ENCODE results near the gene MRGPRF. TPM values are rescaled to one million over a fixed set of nuclear protein-coding genes. Genes with fewer than 3 reads are reported as not detected.

Gene MRGPRF
- total and polyA plus RNA-seq, 2 of the 8 experiments (the other 6 are each of a cell fraction or from before 2014, with no cell fraction given): 7.5 to 11.0 TPM

- H2BK20ac ChIP-seq (ENCODE audit: low read length): no peak overlapping the region
- H3K79me2 ChIP-seq (ENCODE audit: control insufficient read depth in 1 of 2, insufficient read depth in 2 of 2, low read length in 2 of 2): no peaks in the 10 kb centered on the region
- H3K27ac ChIP-seq (ENCODE audit: low read depth, low read length): no peak overlapping the region
- H3K4me3 ChIP-seq (ENCODE audit: extremely low read depth in 1 of 4, insufficient read depth in 2 of 4, low read depth in 3 of 4, low read length in 4 of 4): no peak overlapping the region
- POLR2A ChIA-PET (ENCODE audit: partially characterized antibody): no interaction called here
- no peak overlapping the region for H2AK5ac ChIP-seq (ENCODE audit: low read depth, low read length)
- H2BK120ac ChIP-seq (replicated peaks; ENCODE audit: low read depth, low read length): no peak overlapping the region
- peaks cover 11% of the 10 kb centered on the region; the same call in 1 of the 2 replicates for H3K23me2 ChIP-seq (ENCODE audit: low read depth, low read length)
- 0 out of 2 replicates have a peak overlapping the region, but pooled peaks have one; percentile 3 for H2BK12ac ChIP-seq (ENCODE audit: low read depth, low read length)
- no peak overlapping the region for H3K14ac ChIP-seq (ENCODE audit: insufficient read length)
- peaks cover 5 to 14% (median 9%) of the 10 kb centered on the region in 4 experiments; a peak in 6 of 7 replicates for H3K4me1 ChIP-seq (replicated peaks in 1 of 4; ENCODE audit: control insufficient read depth in 3 of 4, insufficient read depth in 4 of 4, low read length in 3 of 4)
- H3K18ac ChIP-seq (ENCODE audit: extremely low read depth, low read length): no peak overlapping the region
- H4K5ac ChIP-seq (ENCODE audit: insufficient read length, low read depth, low read length): no peak overlapping the region
- CTCF ChIA-PET (ENCODE audit: partially characterized antibody): interaction anchor here (0.7 to 1.9 kb wide), 6 partner anchors 13 to 83 kb away, joined by 3 to 5 read pairs (median 3); no protein-coding TSS in a partner anchor
- no peak overlapping the region for H2BK15ac ChIP-seq (ENCODE audit: low read length)
- no peak overlapping the region for H3K4ac ChIP-seq (replicated peaks; ENCODE audit: insufficient read length, low read depth, low read length)
- no peak overlapping the region; the same call in 1 of the 2 replicates for H2AFZ ChIP-seq (ENCODE audit: low read length)
- no peaks in the 10 kb centered on the region for H4K20me1 ChIP-seq (replicated peaks in 1 of 2; ENCODE audit: control insufficient read depth in 1 of 2, insufficient read depth in 2 of 2, low read length in 2 of 2)
- FAIRE-seq (no peak), DNase-seq (ENCODE audit: low read depth in 1 of 2, low spot score in 2 of 2) (no peak)
- H3K56ac ChIP-seq (replicated peaks; ENCODE audit: insufficient read length, low read depth, low read length): no peak overlapping the region
- H4K8ac ChIP-seq (ENCODE audit: extremely low read depth, insufficient read depth, low read length): peak overlapping the region; percentile 41; the same call in 1 of the 2 replicates
- H3K4me2 ChIP-seq (ENCODE audit: insufficient read depth in 1 of 2, low read depth in 2 of 2, low read length in 2 of 2): no peak overlapping the region
- H3K9ac ChIP-seq (replicated peaks in 1 of 4; ENCODE audit: extremely low read depth in 1 of 4, low read depth in 3 of 4, low read length in 3 of 4): no peak overlapping the region
- H4K91ac ChIP-seq (replicated peaks; ENCODE audit: insufficient read length, low read length): no peak overlapping the region
- no peak overlapping the region for H3K23ac ChIP-seq (ENCODE audit: insufficient read length)
- H2BK5ac ChIP-seq (ENCODE audit: low read depth, low read length): no peak overlapping the region
- peaks cover 0 to 4% (median 0%) of the 10 kb centered on the region in 4 experiments; a peak in 4 of 7 replicates for H3K27me3 ChIP-seq (replicated peaks in 1 of 4; ENCODE audit: control insufficient read depth in 3 of 4, extremely low read depth in 1 of 4, insufficient read depth in 3 of 4, low read length in 3 of 4)
- H3K36me3 ChIP-seq (ENCODE audit: control insufficient read depth in 2 of 4, insufficient read depth in 4 of 4, low read length in 3 of 4): no peaks in the 10 kb centered on the region
- H3K9me3 ChIP-seq (ENCODE audit: insufficient read depth in 2 of 2, low read depth in 1 of 2, low read length in 1 of 2): no peaks in the 10 kb centered on the region
- H3K79me1 ChIP-seq (ENCODE audit: low read depth, low read length): no peaks in the 10 kb centered on the region
- WGBS, 2 experiments (ENCODE audit: extremely low coverage in 1 of 2, insufficient coverage in 1 of 2, insufficient read length in 1 of 2, insufficient replicate concordance in 2 of 2, low coverage in 1 of 2, low lambda C conversion rate in 2 of 2, missing lambda C conversion rate in 1 of 2): 88% methylated on average over 13 of the region's 13 CpGs; no CpG with 5 or more reads in 1 of the 2 experiments
- TF ChIP-seq SIRT6 (IDR thresholded peaks at IDR 0.05; ENCODE audit: low read length) (no peak), ZNF274 (IDR thresholded peaks at IDR 0.05; ENCODE audit: borderline replicate concordance, extremely low read depth, low read length) (no peak), GTF2F1 (IDR thresholded peaks at IDR 0.05; ENCODE audit: borderline replicate concordance, low read depth, low read length) (no peak), EZH2 (IDR thresholded peaks at IDR 0.05; ENCODE audit: low read depth, low read length, severe bottlenecking) (no peak), TCF12 (IDR thresholded peaks at IDR 0.05; ENCODE audit: low read depth, low read length) (no peak), GABPA (IDR thresholded peaks at IDR 0.05; ENCODE audit: borderline replicate concordance, insufficient read depth, low read length) (no peak), CREB1 (IDR thresholded peaks at IDR 0.05) (no peak), NRF1 (IDR thresholded peaks at IDR 0.05; ENCODE audit: low read depth, low read length) (no peak), HDAC2 (IDR thresholded peaks at IDR 0.05; ENCODE audit: borderline replicate concordance in 1 of 2, low read depth in 2 of 2, low read length in 2 of 2) (no peak), E2F6 (IDR thresholded peaks at IDR 0.05) (no peak), TAF1 (IDR thresholded peaks at IDR 0.05; ENCODE audit: low read depth, low read length) (no peak), SP2 (IDR thresholded peaks at IDR 0.05; ENCODE audit: low read length) (no peak), SP1 (IDR thresholded peaks at IDR 0.05; ENCODE audit: low read depth, low read length) (no peak)
- TF ChIP-seq, protein P1, sequence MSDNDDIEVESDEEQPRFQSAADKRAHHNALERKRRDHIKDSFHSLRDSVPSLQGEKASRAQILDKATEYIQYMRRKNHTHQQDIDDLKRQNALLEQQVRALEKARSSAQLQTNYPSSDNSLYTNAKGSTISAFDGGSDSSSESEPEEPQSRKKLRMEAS (IDR thresholded peaks at IDR 0.05): no peak
These were observed 5.9 kb upstream of the MRGPRF start for GRCh38 chr11:69018924-69019323.

Measured in H1 (cell line).